GM18951 (cell line): ENCODE data around the gene KHDC1.
"Not testable (repeated sequence)": the region's sequence is repeated elsewhere in the genome, so short reads cannot be mapped to it uniquely, and the experiment has no call there.

ENCODE experiments used
- POLR2A ChIP-seq: IDR thresholded peaks from 4 replicates; pipeline ENCODE4 v1.6.1; 2011; ENCODE audit warnings: mild to moderate bottlenecking; ENCODE audit not compliant: insufficient read length, insufficient read depth; ENCODE audit errors: extremely low read depth
- in situ Hi-C: fragments of 300-500 bp; cut with MboI; formaldehyde crosslinking; loops from one replicate; pipeline ENCODE4 v1.12.0; 2022; ENCODE audit warnings: low sequenced_read_pairs, mixed read lengths, inconsistent platforms; ENCODE audit not compliant: unreplicated experiment

KHDC1 gene

DNA sequence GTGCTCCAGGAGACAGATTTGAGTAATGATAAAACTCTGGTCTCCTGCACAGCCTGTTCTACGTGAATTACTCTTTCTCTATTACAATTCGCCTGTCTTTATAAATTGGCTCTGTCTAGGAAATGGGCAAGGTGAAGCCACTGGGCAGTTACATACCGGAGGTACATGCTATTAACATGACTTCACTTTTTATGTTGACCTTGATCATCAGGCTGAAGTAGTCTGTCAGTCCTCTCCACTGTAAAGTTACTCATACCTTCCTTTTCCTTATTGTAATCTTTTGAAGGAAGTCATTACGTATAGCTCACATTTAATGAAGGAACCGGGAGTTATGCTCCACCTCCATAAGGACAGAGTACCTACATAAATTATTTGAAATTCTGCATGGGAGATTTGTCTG lies 19.9 kb upstream of the KHDC1 start:
- in situ Hi-C loops = no loop called here
- TF ChIP-seq POLR2A = no peak

GRCh38 chr6:73281684-73282083 lies 18.7 kb upstream of the KHDC1 start:
- in situ Hi-C loops = not testable (repeated sequence)

DNA sequence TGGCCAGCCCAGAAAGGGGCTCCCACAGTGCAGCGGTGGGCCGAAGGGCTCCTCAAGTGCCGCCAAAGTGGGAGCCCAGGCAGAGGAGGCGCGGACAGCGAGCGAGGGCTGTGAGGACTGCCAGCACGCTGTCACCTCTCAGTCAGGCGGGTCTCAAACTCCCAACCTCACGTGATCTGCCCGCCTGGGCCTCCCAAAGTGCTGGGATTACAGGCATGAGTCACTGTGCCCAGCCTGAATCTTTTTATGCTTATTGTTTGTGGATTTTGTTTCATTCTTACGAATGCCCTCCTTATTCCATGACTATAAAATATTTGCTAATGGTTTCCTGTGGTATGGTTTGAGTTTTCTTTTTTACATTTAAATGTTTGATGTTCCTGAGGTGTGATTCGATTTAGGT lies 6.3 kb upstream of the KHDC1 start:
- in situ Hi-C loops = not testable (repeated sequence)

DNA sequence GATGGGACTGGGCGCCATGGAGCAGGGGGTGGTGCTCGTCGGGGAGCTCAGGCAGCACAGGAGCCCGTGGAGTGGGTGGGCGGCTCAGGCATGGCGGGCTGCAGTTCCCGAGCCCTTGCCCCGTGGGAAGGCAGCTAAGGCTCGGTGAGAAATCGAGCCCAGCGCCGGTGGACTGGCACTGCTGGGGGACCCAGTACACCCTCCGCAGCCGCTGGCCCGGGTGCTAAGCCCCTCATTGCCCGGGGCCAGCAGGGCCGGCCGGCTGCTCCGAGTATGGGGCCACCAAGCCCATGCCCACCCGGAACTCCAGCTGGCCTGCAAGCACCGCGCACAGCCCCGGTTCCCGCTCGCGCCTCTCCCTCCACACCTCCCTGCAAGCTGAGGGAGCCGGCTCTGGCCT lies 5.9 kb upstream of the KHDC1 start:
- in situ Hi-C loops = not testable (repeated sequence)

- no peak for TF ChIP-seq POLR2A
- in situ Hi-C loops = no loop called here
Observed at GRCh38 chr6:73264446-73264845, 1.4 kb upstream of the KHDC1 start.

DNA sequence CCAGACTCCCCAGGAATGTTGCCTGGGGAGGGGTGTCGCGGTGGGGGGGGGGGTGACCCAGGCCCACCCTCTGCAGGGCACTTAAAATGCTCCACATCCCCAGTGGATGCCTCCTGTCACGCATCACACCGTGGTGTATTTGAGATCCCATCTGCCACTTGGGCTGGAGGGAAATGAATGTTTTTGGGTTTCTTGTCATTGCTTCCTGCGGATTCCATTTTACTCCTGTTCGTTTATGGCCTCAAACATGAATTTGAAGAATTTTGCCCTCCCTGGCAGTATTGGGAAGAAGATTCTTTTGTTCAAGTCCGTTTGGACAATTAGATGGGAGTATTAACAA lies 544 bp upstream of the KHDC1 start:
- TF ChIP-seq POLR2A = no peak
- in situ Hi-C loops = no loop called here

GRCh38 chr6:73258721-73259120 lies 4.3 kb downstream of the KHDC1 start:
- in situ Hi-C loops = no loop called here
- no peak for TF ChIP-seq POLR2A

- in situ Hi-C loops = not testable (repeated sequence)
Observed at GRCh38 chr6:73254323-73254722, 8.7 kb downstream of the KHDC1 start.

GRCh38 chr6:73252703-73253102 lies 10.3 kb downstream of the KHDC1 start:
- TF ChIP-seq POLR2A = no peak
- in situ Hi-C loops = no loop called here

GRCh38 chr6:73250016-73250415 lies 13.0 kb downstream of the KHDC1 start:
- in situ Hi-C loops = no loop called here
- no peak for TF ChIP-seq POLR2A

GRCh38 chr6:73248192-73248903 lies 14.6 kb downstream of the KHDC1 start:
- TF ChIP-seq POLR2A = no peak
- in situ Hi-C loops = no loop called here

GRCh38 chr6:73242001-73242400 lies 21.0 kb downstream of the KHDC1 start:
- TF ChIP-seq POLR2A = no peak
- in situ Hi-C loops = no loop called here

- no peak for TF ChIP-seq POLR2A
- in situ Hi-C loops = no loop called here
Observed at GRCh38 chr6:73240730-73241129, 22.3 kb downstream of the KHDC1 start.

DNA sequence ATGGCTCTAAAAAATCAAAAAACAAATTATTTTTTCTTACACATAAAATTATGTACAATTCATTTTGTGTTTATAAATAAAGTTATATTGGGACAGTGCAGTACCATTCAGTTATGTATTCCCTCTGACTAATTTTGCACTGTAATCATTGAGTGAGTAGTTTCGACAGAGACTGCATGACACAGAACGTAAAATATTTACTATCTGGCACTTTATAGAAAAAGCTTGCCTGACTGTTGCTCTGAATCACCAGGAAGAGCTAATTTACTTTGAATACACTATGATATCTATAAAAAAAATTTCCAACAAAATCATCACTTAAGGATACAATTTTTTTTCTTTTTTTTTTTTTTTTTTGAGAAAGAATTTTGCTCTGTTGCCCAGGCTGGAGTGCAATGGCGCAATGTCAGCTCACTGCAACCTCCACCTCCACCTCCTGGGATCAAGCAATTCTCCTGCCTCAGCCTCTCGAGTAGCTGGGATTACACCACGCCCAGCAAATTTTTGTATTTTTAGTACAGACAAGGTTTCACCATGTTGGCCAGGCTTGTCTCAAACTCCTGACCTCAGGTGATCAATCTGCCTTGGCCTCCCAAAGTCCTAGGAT lies 26.7 kb downstream of the KHDC1 start:
- TF ChIP-seq POLR2A = no peak
- in situ Hi-C loops = no loop called here

DNA sequence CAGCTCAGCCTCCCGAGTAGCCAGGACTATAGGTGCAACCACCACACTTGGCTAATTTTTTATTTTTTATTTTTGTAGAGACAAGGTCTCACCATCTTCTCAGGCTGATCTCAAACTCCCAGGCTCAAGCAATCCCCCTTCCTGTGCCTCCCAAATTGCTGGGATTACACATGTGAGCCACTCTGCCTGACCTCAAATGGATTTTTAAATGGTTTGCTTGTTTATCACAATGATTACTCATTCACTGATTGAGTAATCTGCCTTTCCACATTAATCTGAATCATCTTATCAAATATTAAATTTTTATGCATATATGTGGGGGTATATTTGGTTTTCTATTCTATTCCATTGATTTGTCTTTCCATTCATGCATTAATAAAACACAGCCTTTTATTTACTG lies 28.3 kb downstream of the KHDC1 start:
- TF ChIP-seq POLR2A = no peak
- in situ Hi-C loops = no loop called here

GRCh38 chr6:73233971-73234370 lies 29.0 kb downstream of the KHDC1 start:
- in situ Hi-C loops = not testable (repeated sequence)
